ENCODE measurements around the gene ZNF438.

- TF ChIP-seq POLR2A (IDR thresholded peaks at IDR 0.05) (no peak), CTCF (IDR thresholded peaks at IDR 0.05) (no peak)
Observed at GRCh38 chr10:30818010-30818660, 213.5 kb downstream of the ZNF438 start.

Data from lower leg skin (tissue), 3 donors.